ENCODE measurements around the gene CCR5AS.

The CCR5AS gene

DNA sequence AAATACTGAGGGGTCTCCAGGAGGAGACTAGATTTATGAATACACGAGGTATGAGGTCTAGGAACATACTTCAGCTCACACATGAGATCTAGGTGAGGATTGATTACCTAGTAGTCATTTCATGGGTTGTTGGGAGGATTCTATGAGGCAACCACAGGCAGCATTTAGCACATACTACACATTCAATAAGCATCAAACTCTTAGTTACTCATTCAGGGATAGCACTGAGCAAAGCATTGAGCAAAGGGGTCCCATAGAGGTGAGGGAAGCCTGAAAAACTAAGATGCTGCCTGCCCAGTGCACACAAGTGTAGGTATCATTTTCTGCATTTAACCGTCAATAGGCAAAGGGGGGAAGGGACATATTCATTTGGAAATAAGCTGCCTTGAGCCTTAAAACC is 31.6 kb downstream of the CCR5AS start:
- DNase-seq = no peak

DNA sequence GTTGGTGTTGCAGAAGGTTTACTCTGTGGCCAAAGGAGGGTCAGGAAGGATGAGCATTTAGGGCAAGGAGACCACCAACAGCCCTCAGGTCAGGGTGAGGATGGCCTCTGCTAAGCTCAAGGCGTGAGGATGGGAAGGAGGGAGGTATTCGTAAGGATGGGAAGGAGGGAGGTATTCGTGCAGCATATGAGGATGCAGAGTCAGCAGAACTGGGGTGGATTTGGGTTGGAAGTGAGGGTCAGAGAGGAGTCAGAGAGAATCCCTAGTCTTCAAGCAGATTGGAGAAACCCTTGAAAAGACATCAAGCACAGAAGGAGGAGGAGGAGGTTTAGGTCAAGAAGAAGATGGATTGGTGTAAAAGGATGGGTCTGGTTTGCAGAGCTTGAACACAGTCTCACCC is 32.1 kb downstream of the CCR5AS start:
- DNase-seq = no peak

DNA sequence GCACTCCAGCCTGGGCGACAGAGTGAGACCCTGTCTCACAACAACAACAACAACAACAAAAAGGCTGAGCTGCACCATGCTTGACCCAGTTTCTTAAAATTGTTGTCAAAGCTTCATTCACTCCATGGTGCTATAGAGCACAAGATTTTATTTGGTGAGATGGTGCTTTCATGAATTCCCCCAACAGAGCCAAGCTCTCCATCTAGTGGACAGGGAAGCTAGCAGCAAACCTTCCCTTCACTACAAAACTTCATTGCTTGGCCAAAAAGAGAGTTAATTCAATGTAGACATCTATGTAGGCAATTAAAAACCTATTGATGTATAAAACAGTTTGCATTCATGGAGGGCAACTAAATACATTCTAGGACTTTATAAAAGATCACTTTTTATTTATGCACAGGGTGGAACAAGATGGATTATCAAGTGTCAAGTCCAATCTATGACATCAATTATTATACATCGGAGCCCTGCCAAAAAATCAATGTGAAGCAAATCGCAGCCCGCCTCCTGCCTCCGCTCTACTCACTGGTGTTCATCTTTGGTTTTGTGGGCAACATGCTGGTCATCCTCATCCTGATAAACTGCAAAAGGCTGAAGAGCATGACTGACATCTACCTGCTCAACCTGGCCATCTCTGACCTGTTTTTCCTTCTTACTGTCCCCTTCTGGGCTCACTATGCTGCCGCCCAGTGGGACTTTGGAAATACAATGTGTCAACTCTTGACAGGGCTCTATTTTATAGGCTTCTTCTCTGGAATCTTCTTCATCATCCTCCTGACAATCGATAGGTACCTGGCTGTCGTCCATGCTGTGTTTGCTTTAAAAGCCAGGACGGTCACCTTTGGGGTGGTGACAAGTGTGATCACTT is 34.1 kb downstream of the CCR5AS start:
- DNase-seq = no peak

DNA sequence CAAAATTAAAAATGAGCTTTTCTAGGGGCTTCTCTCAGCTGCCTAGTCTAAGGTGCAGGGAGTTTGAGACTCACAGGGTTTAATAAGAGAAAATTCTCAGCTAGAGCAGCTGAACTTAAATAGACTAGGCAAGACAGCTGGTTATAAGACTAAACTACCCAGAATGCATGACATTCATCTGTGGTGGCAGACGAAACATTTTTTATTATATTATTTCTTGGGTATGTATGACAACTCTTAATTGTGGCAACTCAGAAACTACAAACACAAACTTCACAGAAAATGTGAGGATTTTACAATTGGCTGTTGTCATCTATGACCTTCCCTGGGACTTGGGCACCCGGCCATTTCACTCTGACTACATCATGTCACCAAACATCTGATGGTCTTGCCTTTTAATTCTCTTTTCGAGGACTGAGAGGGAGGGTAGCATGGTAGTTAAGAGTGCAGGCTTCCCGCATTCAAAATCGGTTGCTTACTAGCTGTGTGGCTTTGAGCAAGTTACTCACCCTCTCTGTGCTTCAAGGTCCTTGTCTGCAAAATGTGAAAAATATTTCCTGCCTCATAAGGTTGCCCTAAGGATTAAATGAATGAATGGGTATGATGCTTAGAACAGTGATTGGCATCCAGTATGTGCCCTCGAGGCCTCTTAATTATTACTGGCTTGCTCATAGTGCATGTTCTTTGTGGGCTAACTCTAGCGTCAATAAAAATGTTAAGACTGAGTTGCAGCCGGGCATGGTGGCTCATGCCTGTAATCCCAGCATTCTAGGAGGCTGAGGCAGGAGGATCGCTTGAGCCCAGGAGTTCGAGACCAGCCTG is 35.1 kb downstream of the CCR5AS start:
- DNase-seq = no peak

DNA sequence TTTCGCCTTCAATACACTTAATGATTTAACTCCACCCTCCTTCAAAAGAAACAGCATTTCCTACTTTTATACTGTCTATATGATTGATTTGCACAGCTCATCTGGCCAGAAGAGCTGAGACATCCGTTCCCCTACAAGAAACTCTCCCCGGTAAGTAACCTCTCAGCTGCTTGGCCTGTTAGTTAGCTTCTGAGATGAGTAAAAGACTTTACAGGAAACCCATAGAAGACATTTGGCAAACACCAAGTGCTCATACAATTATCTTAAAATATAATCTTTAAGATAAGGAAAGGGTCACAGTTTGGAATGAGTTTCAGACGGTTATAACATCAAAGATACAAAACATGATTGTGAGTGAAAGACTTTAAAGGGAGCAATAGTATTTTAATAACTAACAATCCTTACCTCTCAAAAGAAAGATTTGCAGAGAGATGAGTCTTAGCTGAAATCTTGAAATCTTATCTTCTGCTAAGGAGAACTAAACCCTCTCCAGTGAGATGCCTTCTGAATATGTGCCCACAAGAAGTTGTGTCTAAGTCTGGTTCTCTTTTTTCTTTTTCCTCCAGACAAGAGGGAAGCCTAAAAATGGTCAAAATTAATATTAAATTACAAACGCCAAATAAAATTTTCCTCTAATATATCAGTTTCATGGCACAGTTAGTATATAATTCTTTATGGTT is 35.9 kb downstream of the CCR5AS start, which contains the start of gene CCR5:
Gene CCR5, plus strand, starts transcription at position 108 of the 680 bp plus-strand sequence. CDS start 1,957 bp downstream, outside the sequence.
- no peak for DNase-seq

DNA sequence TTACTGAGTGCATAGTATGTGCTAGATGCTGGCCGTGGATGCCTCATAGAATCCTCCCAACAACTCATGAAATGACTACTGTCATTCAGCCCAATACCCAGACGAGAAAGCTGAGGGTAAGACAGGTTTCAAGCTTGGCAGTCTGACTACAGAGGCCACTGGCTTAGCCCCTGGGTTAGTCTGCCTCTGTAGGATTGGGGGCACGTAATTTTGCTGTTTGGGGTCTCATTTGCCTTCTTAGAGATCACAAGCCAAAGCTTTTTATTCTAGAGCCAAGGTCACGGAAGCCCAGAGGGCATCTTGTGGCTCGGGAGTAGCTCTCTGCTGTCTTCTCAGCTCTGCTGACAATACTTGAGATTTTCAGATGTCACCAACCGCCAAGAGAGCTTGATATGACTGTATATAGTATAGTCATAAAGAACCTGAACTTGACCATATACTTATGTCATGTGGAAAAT is 37.2 kb downstream of the CCR5AS start:
- no peak for DNase-seq

DNA sequence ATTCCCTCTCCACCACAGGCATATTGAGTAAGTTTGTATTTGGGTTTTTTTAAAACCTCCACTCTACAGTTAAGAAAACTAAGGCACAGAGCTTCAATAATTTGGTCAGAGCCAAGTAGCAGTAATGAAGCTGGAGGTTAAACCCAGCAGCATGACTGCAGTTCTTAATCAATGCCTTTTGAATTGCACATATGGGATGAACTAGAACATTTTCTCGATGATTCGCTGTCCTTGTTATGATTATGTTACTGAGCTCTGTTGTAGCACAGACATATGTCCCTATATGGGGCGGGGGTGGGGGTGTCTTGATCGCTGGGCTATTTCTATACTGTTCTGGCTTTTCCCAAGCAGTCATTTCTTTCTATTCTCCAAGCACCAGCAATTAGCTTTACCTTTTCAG is 37.7 kb downstream of the CCR5AS start:
- DNase-seq = no peak

DNA sequence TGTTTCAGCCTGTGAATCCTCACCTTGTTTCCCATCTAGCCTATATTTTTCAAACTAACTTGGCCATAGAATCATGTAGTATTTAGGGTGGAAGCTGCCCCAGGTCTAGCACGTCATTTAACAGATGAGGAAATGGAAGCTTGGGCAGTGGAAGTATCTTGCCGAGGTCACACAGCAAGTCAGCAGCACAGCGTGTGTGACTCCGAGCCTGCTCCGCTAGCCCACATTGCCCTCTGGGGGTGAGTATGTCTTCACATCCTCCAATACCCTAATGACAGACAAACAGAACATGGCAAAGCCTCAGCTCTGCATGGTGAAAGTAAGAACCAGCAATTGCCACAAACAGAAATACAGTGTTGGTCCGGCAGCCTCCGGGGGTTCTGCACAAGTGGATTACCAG is 38.3 kb downstream of the CCR5AS start:
- DNase-seq = no peak

DNA sequence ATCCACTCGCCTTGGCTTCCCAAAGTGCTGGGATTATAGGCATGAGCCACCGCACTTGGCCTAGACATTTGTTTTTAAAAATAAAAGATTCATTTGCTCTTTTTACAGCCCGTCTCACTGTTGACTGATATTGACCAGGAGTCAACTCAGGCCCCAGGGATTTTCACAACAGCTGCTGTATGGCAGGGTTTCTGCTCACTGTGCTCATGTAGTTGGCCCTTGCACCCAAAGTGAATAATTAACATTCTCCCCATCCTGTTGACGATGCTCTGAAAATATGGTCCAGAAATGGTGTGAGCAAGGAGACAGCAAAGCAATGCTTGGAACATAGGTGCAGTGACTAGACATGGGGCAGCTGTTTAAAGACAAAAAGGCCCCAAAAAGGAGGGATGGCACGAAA is 39.1 kb downstream of the CCR5AS start:
- DNase-seq = no peak

DNA sequence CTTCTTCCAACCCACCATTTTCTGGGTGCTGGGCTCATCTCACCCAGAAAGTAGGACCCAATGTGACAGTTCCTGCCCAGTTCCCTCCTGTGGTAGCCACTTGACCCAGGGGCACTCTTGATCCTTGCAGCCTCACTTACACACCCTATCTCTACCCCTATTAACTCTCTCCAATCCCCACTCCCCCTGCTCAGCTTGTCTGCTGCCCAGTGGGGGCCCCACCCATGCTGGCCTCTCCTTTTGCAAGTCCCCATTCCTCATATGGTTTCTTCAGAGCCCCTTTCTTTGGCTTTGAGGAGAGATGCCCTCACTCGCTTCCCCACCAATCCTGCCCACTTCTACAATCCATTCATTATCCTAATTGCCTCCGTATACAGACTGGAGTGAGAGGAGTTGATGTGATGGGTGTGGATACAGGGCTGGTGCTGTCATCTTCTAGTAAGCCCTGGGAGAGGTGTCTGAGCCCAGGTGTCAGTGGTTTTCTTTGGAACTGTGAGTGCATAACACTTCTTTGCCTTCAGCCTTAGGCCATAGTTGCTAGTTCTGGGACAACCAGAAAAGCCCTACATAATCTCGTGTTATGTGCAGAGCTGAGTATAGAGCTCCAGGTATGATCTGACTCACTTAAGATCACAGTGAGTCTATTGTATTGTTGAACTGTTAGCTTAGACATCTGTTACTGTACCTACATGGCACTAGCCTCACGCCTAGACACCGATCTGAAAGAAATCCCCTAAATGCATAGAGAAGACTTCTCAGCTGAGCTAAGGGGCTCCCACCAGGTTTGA is 40.9 kb downstream of the CCR5AS start:
- DNase-seq = no peak

DNA sequence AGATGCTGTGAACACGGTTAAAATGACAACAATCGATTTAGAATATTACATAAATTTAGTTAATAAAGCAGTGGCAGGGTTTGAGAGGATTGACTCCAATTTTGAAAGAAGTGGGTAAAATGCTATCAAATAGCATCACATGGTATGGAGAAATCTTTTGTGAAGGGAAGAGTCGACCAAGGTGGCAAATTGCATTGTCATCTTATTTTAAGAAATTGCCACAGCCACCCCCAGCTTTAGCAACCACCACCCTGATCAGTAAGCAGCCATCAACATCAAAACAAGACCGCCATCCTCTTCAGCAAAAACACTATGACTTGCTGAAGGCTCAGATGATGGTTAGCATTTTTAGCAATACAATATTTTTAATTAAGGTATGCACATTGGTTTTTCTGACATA is 41.8 kb downstream of the CCR5AS start:
- no peak for DNase-seq

DNA sequence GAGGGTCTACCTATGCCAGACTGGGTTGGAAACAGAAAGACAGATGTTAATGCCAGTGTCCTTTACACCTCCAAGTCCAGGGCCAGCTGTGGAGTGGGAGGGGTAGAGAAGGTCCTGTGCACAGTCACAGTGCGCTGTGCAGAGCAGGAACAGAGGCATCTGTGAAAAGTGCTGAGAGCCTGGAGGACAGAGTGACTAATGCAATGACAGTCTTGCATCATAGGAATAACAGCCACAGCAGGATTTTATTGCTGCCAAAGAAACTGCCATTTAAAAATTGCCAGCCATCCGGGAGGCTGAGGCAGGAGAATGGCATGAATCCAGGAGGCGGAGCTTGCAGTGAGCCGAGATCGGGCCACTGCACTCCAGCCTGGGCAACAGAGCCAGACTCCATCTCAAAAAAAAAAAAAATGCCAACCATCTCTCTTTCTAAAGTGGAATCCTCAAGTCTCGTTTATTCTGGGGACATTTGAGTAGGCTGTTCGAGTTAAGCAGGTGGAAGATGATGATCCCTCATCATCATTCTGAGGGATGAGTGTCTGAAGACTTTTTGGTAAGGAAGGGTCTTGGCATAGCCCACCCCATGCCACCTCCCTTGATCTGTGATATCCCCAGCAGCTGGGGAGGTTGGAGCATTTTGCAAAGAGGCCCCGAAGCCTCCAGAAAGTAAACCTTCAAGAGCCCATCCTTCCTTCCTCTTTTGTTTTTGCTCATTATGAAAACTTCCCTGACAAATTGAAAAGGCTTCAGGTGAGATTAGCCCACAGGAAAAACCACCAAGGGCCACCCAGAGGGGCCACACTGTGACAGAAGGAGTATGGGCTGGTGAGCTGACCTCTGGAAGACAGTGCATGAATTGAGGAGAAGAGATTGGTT is 45.2 kb downstream of the CCR5AS start:
- no peak for DNase-seq

DNA sequence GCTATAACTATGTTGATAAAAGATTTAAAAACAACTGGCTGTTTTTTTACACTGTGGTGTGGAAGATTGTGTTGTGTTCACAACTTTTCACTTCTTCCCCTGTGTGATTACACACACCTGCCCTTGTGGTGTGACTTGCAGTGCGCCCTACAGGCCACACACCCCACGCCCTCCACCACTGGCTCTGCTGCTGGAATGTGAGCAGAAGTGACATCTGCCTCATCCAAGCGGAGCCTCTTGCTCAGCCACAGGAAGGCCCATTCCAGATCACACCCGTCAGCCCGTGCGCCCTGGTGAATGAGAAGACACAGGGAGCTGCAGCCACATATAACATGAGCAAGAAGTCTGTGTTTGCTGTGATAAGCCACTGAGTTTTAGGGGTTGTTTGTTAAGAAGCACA is 46.0 kb downstream of the CCR5AS start:
- DNase-seq = no peak

DNA sequence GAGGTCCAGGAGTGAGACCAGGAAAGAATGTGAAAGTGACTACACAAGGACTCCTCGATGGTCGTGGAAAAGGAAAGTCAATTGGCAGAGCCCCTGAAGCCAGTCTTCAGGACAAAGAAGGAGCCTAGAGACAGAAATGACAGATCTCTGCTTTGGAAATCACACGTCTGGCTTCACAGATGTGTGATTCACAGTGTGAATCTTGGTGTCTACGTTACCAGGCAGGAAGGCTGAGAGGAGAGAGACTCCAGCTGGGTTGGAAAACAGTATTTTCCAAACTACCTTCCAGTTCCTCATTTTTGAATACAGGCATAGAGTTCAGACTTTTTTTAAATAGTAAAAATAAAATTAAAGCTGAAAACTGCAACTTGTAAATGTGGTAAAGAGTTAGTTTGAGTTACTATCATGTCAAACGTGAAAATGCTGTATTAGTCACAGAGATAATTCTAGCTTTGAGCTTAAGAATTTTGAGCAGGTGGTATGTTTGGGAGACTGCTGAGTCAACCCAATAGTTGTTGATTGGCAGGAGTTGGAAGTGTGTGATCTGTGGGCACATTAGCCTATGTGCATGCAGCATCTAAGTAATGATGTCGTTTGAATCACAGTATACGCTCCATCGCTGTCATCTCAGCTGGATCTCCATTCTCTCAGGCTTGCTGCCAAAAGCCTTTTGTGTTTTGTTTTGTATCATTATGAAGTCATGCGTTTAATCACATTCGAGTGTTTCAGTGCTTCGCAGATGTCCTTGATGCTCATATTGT is 47.0 kb downstream of the CCR5AS start:
- DNase-seq = no peak

DNA sequence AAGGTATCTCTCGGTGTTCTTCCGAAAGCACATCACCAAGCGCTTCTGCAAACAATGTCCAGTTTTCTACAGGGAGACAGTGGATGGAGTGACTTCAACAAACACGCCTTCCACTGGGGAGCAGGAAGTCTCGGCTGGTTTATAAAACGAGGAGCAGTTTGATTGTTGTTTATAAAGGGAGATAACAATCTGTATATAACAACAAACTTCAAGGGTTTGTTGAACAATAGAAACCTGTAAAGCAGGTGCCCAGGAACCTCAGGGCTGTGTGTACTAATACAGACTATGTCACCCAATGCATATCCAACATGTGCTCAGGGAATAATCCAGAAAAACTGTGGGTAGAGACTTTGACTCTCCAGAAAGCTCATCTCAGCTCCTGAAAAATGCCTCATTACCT is 48.4 kb downstream of the CCR5AS start:
- DNase-seq = no peak

DNA sequence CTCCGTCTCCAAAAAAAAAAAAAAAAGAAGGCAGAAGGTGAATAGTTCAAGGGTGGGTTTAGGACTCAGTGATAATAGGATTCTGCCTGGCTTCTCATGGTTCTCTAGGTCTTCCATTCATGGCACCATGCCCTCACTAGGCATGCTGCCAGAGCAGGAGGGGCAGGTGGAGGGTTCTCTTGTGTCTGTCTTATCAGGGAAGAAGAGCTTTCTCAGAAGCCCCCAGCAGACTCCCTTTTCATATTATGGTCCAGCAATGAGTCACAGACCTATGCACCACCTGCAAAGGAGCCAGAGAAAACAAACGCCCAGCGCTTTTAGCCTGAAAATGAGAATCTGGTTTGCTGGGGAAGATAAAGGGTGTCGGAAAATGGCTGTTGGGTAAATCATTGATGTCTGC is 50.0 kb downstream of the CCR5AS start:
- no peak for DNase-seq

DNA sequence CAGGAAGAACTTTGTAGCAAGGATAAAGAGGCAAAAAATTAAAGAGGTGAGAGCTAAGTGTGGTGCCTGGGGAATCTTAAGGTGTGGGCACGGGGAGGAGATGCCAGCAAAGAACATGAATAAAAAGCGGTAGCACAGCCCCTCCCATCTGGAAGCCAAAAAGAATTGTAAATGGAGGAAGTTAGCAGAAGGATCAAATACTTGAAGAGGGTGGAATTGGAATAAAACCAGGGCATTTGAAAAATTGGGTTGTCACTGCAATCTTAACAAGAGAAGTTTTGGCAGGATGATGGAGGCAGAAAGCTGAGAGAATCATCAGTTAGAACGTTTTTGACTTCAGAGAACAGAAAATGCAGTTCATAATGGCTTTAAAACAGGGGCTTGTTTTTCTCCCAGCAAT is 50.6 kb downstream of the CCR5AS start:
- DNase-seq = no peak

DNA sequence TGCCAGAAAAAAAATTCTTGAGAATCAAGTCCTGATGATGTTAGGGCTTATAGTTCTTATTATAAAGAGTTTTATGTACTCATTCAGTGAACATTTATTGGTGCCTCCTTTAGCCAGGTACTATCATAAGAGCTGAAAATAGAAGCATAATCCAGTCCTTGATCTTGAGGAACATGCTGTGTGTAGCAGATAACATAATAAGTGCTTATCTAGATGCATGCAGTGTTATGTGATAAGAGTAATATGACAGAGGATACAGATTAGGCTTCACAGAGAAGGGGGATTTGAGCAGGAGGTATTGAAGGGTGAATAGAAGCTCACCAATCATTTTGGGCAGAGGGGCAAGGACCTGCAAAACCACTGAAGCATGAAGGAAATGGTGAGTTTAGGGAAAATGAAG is 51.9 kb downstream of the CCR5AS start:
- no peak for DNase-seq

DNA sequence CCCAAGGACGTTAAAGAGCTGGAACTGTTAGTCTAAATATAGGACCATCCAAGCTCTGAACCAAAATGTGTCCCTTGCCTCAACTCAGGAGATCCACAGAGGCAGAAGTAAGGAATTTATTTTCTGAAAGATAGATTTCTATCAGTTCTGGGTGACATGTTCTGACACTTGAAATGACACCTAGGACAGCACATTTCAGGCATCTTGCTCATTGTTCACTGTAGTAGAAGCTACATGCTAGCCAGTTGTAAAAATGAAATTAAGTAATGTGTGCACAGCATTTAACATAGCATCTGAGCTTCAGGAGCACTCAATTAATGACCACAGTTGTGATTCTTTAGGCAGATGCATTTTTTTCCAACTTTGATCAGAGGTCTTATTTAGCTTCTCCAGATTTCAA is 52.4 kb downstream of the CCR5AS start:
- DNase-seq = no peak

DNA sequence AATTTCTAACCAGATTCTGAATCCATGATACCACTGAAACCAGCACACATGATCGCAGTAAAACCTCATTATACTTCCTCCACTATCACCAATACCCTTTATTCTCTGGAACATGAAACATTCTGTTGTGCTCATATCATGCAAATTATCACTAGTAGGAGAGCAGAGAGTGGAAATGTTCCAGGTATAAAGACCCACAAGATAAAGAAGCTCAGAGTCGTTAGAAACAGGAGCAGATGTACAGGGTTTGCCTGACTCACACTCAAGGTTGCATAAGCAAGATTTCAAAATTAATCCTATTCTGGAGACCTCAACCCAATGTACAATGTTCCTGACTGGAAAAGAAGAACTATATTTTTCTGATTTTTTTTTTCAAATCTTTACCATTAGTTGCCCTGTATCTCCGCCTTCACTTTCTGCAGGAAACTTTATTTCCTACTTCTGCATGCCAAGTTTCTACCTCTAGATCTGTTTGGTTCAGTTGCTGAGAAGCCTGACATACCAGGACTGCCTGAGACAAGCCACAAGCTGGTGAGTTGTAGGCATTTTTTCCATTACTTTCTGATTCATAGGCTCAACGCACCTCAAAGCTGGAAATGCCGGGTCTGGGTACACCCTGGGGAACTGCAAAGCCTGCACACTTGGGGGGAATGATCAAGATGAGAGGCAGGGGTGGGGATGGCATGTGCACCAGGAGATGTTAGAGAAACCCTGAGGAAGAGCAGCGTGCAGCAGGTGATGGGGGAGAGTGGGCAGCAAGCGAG is 53.0 kb downstream of the CCR5AS start, which contains the start of gene CCR2:
Gene CCR2, plus strand, starts transcription at position 465 of the 764 bp plus-strand sequence. CDS start 3,417 bp downstream, outside the sequence.
- no peak for DNase-seq
